ENCODE results near the gene FAM168A.

GRCh38 chr11:73645121-73645969 lies 47.4 kb upstream of the FAM168A start:
- no peak for TF ChIP-seq POLR2A (IDR thresholded peaks at IDR 0.05)
- TF ChIP-seq CTCF (IDR thresholded peaks at IDR 0.05) = no peak
